Measurements from ENCODE around the gene POLR1A.

Gene POLR1A

DNA sequence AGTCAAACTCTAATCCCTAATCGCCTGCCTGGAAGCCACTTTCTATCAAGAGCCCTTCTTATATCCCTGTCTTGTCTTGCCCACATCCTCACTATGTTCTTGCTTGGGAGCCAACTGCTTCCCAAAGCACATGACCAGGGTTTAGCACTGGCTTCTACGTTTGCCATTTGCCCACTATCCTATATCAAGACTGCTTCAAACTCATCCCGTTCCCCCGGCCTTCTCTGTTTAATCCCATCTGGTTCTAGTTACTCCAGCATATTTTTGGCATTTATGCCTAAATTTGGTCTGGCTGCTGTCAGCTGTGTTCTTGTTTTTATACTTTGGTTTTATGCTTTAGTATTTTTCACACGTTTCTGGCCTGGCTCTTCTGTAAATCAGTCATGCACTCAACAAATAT, 40.2 kb downstream of the POLR1A start:
- DNase-seq (ENCODE audit: low read depth in 2 of 2), result peak; percentile 81 to 84

DNA sequence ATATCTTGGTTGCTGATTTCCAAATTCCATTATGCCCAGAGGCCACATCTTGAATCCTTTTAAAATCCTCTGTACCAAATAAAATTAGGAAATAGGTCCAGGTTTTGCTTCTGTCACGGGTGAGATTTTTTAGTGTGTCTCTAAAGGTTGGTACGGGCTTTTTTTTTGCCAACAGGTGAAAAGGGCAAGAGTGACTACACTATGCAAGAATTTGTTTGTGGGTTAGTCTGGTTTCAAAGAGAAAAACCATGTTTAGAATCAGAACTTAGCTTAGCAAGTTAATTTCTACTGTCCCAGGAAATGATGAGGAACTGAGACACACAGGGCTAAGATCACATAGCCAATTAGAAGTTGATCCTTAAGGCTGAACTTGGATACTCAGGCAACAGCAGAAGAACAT, 41.7 kb downstream of the POLR1A start:
- DNase-seq (ENCODE audit: low read depth in 2 of 2), result no peak

DNA sequence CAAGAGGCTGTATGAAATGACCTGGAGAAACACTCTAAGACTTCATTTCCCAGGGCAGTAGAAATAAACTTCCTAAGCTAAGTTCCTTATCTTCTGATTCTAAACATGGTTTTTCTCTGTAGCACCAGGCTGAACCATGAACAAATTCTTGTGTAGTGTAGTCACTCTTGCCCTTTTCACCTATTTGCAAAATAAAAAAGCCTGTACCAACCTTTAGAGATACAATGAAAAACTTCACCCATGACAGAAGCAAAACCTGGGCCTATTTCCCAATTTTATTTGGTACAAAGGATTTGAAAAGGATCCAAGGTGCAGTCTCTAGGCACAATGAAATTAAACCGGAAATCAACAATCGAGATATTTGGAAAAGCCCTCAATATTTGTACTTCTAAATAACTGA, 43.6 kb downstream of the POLR1A start:
- no peak for DNase-seq (ENCODE audit: low read depth in 2 of 2)

DNA sequence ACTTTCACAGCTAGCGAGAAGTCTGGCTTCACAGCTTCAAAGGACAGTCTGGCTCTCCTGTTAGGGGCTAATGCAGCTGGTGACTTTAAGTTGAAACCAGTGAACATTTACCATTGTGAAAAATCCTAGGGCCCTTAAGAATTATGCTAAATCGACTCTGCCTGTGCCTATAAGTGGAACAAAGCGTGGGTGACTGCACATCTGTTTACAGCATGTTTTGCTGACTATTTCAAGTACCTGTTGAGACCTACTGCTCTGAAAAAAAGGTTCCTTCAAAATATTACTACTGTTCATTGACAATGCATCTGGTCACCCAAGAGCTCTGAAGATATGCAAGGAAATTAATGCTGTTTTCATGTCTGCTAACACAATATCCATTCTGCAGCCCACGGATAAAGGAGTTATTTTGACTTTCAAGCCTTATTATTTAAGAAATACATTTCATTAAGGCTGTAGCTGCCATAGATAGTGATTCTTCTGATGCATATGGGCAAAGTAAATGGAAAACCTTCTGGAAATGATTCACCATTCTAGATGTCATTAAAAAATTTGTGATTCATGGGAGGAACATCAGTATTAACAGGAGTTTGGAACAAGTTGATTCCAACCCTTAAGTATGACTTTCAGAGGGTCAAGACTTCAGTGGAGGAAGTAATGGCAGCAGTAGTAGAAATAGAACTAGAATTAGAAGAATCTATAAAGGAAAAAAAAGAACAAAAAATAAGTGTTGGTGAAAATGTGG, 48.9 kb downstream of the POLR1A start:
- no peak for DNase-seq (ENCODE audit: low read depth in 2 of 2)

DNA sequence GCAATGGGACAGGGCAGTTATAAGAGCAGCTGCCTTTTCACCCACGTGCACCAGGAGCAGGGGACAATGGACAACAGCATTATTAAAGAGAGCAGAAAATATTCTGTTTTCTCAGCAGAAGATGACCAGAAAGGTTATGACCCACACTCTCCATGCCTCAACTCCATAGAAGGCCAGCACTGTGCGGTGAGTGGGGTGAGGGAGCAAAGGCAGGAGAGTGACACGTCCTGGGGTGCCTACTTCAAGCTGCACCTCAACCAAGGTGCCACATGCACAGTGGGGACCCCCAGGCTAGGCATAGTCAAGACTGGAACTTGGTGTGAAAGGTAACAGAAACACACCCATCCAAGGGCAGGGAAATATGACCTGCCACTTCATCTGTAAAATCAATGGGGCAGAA, 50.4 kb downstream of the POLR1A start:
- DNase-seq (ENCODE audit: low read depth in 2 of 2), result no peak

DNA sequence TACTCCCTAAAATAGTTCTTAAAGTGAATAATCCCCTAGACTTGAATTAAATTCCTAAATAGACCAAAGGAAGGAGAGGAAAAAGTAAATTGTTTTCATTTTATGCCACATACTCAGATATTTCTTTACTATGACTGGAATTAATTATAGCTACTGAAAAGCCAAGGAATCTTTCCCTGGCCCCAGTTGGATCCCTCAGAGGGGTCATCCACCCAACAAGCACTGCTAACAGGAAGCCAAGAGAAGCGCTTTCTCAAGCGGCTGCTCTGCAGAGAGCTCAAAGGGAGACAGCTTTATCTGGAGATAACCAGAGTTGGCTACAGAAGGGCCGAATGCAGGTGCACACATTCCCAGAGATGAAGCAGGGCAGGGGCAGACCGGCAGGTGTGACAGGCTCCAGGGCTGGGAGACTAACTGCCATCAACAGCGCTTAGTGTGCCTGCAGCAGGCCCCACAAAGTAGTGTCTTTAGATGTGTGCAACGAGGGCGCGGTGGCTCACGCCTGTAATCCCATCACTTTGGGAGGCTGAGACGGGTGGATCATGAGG, 51.1 kb downstream of the POLR1A start:
- peak; percentile 71 to 74 for DNase-seq (ENCODE audit: low read depth in 2 of 2)

DNA sequence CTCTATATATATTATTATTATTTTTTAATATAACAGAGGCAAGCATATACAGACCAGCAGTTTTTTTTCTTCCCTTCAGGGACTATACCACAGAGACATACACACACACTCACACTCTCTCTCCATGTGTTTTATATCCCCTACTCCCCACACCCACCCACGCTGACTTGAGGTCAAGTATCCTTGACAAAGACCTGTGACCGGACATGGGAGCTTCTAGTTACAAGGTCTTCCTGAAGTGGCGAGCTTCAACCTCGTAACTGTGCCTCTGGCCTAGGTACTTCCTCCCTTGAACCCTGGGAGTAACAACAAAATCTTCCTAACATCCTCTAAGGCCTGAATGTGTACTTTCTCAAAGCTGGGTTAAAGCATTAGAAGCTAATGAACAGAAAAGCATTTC, 52.5 kb downstream of the POLR1A start:
- DNase-seq (ENCODE audit: low read depth in 2 of 2), result no peak

DNA sequence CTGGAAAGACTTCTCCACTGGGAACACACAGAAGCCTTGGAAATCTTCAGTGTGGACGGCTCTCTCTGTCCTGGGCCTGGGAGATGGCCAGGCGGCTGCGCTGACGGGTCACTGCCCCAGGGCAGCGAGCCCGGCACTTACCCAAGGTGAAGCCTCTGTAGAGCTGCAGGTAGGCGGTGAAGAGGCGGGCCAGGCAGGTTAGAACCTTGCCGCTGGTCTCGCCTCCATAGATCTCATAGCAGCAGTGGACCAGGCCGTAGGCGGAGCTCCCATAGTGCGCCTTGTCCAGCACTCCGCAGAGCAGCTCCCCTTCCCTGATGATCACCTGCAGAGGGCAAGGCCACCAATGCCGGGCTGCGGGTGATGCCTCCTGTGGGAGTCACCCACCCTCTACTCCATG, 53.0 kb downstream of the POLR1A start:
- no peak for DNase-seq (ENCODE audit: low read depth in 2 of 2)

DNA sequence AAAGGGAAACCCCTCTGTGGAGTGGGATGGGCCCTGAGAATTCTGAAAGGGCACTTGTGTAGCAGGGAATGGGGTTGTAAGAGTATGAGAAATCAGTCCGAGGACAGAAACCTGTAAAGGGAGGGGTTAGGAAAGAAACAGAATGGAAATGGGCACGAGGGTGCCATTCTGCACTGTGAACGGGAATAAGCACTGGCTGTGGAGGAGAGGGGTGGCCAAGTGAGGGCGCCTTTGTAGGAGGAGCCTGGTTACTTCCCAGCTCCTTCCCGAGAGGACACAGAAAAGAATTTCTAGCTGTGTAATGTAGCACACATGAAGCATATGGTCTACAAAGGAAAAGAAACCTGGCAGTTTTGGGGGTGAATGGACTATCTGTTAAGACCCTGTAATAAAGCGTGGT, 53.4 kb downstream of the POLR1A start:
- DNase-seq (ENCODE audit: low read depth in 2 of 2), result no peak

DNA sequence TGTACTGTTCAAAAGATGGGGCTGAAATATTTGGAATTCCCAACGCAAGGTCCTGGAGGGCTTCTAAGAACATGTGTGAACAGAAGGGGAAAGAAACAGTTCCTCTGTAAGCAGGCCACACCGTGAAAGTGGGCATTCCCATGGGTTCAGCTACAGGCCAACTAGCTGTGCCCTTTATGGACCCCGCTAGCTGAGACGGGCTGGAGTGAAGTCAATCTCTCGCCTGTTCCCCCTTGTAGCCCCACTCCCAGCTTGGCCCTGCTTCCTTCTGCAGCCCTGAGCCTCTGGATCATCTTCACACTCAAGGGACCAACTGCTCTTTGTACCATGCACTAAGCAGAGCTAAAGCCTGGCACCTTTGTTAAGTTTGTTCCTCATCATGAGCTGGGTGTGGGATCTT, 55.4 kb downstream of the POLR1A start:
- no peak for DNase-seq (ENCODE audit: low read depth in 2 of 2)

DNA sequence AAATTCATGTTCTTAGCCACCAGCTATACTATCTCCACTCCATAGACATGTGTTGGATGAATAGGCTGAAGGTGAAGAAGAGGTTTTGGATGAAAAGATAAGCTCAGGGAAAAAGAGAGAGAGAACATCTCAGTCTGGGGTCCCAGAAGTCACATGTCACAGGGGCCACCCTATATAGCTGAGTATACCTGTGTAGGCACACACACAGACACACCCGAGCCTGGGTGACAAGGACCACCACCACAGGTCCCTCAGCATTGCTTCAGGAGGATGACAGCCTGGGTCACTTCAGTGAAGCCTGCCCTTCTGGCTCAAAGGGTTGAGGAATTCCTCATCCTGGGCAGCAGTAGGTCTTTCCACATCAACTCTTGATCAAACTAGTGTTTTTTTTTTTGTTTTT, 56.2 kb downstream of the POLR1A start:
- DNase-seq (ENCODE audit: low read depth in 2 of 2), result no peak

DNA sequence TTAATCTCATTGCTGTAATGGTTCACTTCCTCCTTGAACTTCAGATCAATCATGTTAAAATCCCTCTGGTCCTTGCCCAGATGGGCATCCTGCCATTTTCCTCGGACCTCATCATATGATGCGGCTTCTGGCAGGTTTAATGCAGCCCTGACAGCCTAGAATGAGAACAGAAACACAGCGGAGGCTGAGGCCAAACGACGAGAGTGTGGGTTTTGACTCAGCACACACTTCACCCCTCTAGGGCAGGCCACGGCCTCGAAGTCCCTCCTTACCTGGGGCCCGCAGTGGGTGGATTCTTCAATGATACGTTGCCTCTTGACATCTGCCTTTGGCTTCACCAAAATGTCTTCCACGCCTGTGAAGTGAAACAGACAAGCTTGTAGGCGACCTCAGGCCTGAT, 56.8 kb downstream of the POLR1A start:
- no peak for DNase-seq (ENCODE audit: low read depth in 2 of 2)

DNA sequence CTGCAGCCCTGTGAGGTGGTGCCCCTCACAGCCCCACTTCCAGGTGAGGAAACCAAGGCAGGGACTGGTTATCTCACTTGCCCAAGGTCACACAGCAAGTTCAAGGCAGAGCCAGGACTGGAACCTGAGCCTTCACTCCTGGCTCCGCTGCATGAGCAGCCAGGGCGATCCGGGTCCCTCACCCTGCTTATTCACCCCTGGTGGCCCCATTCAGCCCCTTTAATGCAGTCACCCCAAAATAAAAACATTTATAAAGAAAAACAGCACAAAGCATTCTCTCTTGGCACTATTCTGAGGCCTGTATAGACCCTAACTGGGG, 57.3 kb downstream of the POLR1A start:
- DNase-seq (ENCODE audit: low read depth in 2 of 2), result no peak

DNA sequence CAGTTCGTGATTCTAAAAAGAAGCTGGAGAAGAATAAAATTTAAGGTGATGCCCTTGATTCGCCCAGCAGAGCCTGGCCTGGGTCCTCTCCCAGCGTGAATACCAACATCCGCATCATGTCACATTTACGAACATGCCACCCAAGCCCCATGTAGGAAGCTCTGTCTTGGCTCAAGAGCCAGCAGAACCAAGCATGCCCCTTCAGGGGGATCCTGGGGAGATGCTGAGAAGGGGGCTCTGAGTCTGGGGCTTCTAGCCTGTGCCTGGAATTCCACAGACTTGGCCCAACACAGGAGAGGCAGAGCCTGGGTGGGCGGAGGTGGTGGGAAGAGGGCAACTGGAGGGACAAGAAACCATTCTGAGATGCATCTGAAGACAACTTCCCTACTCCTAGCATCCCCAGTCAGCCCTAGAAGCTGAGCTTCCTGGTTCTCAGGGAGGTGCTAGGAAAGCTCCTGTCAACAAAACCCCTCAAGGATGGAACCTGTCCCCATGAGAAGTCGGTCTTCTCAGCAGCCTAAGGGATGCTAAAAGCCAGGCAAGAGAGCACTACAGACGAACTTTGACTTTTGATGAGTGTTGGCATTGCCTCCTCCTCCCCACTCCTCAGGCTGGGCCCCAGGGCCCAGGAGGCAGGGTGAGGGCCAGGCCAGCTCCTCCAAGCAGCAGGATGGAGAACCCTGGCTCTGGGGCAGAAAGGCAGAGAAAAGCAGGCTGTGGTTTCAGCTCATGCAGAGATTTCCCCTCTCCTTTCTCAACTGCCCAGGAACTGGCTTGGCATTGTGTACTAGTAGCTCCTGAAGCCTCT, 57.9 kb downstream of the POLR1A start:
- DNase-seq (ENCODE audit: low read depth in 2 of 2), result no peak

DNA sequence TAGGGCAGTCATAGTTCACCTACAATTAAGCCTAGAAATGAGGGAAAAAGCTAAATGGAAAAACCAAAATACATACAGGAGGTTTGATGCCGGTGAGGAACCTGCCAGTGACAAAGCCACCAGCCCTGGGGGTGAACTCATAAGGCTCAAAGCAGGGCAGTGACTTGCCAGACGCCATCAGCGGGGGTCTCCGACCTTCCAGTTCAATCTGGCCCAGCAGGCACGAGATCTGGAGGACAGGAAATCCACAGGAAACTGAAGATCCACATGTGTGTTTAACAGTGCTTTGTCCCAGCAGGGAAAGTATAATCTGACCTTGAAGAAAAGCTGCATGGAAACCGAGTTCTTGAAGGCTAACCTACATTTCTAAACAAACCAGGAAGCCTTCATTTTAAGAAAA, 60.1 kb downstream of the POLR1A start:
- no peak for DNase-seq (ENCODE audit: low read depth in 2 of 2)

DNA sequence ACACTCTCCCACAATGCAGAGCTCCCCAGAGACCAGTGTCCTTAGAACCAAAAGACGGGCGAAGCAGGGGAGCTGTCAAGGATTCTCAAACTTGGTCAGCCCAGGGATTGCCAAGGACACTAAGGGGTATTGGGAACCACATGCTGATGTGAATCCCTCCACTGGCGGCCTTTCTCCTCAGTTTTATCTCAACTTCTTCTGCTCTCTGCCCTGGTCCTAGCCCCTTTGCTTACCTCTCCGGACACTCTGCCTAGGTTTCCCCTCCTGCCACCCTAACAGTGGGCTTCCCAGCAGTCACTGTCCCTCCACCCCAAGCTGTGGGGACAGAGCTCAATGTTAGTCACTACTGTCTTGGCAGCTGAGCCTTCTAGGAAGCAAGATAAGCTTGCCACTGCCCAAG, 61.1 kb downstream of the POLR1A start:
- DNase-seq (ENCODE audit: low read depth in 2 of 2), result no peak

DNA sequence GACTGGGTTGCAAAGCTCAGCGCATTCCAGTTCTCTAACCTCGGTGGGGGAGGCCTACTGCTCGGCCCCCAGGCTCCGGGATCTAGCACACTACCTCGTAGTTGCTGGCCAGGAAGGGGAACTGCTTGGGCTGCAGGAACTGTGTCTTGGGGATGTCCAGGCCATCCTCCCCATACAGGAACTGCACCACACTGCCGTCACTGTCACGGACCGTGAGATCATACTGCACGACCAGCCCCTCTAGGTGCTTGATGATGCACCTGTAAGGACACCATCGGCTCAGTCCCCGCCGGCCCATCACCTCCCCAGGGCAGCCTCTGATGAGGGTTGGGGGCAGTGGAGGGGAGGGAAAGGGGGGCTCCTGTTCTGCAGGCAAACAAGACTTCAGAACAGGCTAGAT, 61.6 kb downstream of the POLR1A start:
- no peak for DNase-seq (ENCODE audit: low read depth in 2 of 2)

DNA sequence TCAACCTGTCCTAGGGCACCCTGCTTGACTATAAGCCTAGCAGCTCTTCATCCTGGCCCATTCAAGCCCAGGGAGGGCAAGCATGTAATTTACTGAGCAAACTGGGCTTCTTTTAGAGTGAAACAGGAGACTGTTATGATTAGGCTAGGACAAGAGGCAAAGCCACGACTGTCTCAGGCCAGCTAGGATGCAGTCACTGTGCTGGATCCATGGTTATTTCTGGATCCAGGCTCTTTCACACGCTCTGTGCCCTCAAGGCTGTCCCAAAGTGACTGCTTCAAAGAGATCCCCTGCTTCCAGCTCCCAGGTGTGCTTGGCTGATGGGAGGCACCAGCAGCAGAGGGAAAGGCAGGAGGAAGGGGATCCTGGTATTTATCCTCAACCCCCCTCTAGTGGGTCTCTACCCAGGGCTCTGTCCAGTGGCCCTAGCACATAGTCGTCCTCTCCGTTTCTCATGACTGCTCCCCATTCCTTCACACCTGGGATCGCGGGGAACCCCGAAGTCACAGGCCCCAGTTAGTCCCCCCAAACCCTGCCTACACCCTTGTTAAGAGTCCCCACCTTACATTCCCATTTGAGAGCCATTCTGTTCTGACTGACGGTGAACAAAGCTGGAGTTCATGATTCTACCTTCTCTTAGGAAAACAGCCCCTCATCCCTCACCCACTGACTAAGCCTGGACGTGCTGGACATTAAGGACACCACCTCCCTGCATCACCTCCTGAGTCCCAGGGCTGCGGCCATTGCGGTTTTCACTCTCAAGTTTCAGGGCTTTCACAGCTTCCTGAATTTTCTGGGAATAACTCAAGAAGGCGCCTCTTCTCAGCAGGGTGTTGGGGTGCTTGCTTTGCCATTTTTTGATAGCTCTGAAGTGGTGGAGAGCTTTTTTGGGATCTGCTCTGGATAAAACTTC, 63.2 kb downstream of the POLR1A start:
- no peak for DNase-seq (ENCODE audit: low read depth in 2 of 2)

DNA sequence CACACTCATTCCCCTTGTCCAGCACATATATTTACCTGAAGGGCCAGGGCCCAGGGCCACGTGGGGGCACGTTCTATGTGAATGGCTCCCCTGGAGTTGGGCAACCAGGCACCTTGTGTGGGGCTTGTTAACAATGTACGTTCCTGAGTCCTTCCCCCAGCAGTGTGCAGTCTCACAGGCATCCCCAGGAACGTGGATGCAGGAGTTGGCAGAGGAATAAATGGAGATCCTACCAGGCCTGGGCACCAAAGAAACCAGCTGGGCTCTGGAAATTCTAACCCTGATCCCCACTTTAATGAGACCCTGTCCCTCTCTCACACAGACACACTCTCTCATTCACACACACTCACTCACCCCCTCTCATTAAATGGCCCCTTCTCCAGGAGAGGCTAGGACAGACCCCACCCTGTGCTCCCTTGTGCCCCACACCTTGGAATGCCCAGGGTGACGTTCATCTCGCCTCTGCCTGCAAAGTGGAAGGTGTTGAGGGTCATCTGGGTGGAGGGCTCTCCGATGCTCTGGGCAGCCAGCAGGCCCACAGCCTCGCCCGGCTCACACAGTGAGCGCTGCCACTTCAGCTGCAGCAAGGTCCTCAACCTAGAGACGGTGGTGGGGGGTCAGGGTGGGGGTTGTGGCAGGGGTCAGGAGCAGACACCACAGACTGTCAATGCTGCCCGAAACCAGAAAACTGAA, 65.6 kb downstream of the POLR1A start:
- DNase-seq (ENCODE audit: low read depth in 2 of 2), result no peak

DNA sequence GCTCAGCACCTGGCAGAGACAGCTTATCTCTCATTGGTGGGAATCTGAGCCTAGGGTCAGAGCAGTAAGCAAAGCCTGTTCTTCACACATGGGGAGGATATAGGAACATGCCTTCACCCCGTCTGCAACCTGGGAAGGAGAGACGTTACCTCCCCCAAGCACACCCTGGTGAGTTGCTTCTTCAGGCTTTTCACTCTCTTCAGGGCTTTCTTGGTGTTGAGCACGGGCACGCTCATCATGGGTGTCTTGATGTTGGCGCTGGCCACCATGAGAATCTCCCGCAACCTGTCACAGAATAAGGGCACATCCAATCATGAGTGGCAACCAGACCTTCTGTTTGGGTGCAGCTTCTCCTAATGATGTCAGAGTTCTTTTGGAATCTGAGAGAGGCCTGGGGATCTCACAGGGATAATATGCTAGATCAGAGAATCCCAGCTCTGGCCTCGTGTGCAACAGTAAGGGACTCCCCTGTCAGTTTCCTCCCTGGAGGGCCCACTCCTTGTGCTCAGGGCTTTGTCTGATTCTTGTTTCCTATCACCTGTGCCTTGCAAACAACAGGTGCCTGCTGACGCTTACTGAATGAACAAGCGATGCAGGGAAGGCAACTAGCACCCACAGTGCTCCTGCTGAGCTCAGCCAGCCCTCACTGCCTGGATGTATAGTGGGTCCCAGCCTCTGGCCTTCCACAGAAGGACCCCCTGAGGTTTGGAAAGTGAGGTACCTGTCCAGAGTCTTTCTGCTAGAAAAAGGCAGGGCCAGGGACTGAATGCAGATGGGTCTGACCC, 66.3 kb downstream of the POLR1A start:
- no peak for DNase-seq (ENCODE audit: low read depth in 2 of 2)

Measured in fibroblast of skin of left biceps (primary cell).